CD14-positive monocyte (primary cell): ENCODE measurements around the gene SASH1. TPM values are rescaled to one million over a fixed set of nuclear protein-coding genes. Genes with fewer than 3 reads are reported as not detected.

Experiments
- DNase-seq, 3 donors: peaks; one replicate each; pipeline ENCODE4 v3.0.0-alpha.2; 2011 to 2022
- H2AFZ ChIP-seq: 2 replicates; pipeline ENCODE4 v1.6.0; 2012; ENCODE audit warnings: mild to moderate bottlenecking, low read depth, low read length, inconsistent platforms; ENCODE audit not compliant: insufficient read depth, poor library complexity, severe bottlenecking
- H3K27ac ChIP-seq, 2 donors: 1 replicate in 1 of 2; 2 replicates in 1 of 2; pipeline ENCODE4 v1.5.1; 2012 to 2013; ENCODE audit warnings: low read length in 2 of 2, control low read depth in 1 of 2, inconsistent platforms in 1 of 2, low read depth in 1 of 2, mild to moderate bottlenecking in 1 of 2
- H3K27me3 ChIP-seq, 2 donors: one replicate each; pipeline versions ENCODE4 v1.6.0 to v1.6.1; 2011 to 2013; ENCODE audit warnings: low read length in 2 of 2; ENCODE audit not compliant: control insufficient read depth in 2 of 2, insufficient read depth in 2 of 2
- H3K36me3 ChIP-seq, 2 donors: replicated peaks in 1 of 2; 1 replicate in 1 of 2; 2 replicates in 1 of 2; pipeline versions ENCODE4 v1.5.1 to v1.6.1; 2012 to 2013; ENCODE audit warnings: low read length in 2 of 2, control low read depth in 1 of 2, inconsistent platforms in 1 of 2, mild to moderate bottlenecking in 1 of 2; ENCODE audit not compliant: insufficient read depth in 2 of 2, control insufficient read depth in 1 of 2
- H3K4me1 ChIP-seq, 2 donors: 1 replicate in 1 of 2; 2 replicates in 1 of 2; pipeline versions ENCODE4 v1.5.1 to v1.6.1; 2012 to 2013; ENCODE audit warnings: low read length in 2 of 2, control low read depth in 1 of 2, inconsistent platforms in 1 of 2, mild to moderate bottlenecking in 1 of 2, moderate library complexity in 1 of 2; ENCODE audit not compliant: insufficient read depth in 2 of 2, control insufficient read depth in 1 of 2
- H3K4me2 ChIP-seq: replicated peaks from 2 replicates; pipeline ENCODE3; 2012; ENCODE audit warnings: low read length, moderate library complexity, mild to moderate bottlenecking; ENCODE audit not compliant: poor library complexity, severe bottlenecking; ENCODE audit errors: extremely low read depth
- H3K4me3 ChIP-seq, 3 experiments: fragments of 200-600 bp in 1 of 3; sonication (generic) in 1 of 3; replicated peaks in 1 of 3; 1 replicate in 2 of 3; 2 replicates in 1 of 3; pipeline ENCODE4 v1.5.1; 2011 to 2013; ENCODE audit warnings: low read length in 3 of 3, mild to moderate bottlenecking in 3 of 3, control low read depth in 2 of 3, low read depth in 2 of 3, inconsistent platforms in 1 of 3, moderate library complexity in 1 of 3
- H3K79me2 ChIP-seq: 2 replicates; pipeline ENCODE4 v1.6.0; 2012; ENCODE audit warnings: mild to moderate bottlenecking, control low read depth, inconsistent platforms, low read length, moderate library complexity; ENCODE audit not compliant: insufficient read depth
- H3K9ac ChIP-seq: 2 replicates; pipeline ENCODE4 v1.6.0; 2017; ENCODE audit warnings: low read length, mild to moderate bottlenecking; ENCODE audit not compliant: insufficient read depth, poor library complexity, severe bottlenecking
- H3K9me3 ChIP-seq, 2 donors: replicated peaks in 1 of 2; 1 replicate in 1 of 2; 2 replicates in 1 of 2; pipeline versions ENCODE4 v1.5.1 to v1.6.1; 2012 to 2013; ENCODE audit warnings: low read length in 2 of 2, control low read depth in 1 of 2; ENCODE audit not compliant: control insufficient read depth in 1 of 2, insufficient read depth in 1 of 2
- H4K20me1 ChIP-seq: 2 replicates; pipeline ENCODE4 v1.6.0; 2012; ENCODE audit warnings: mild to moderate bottlenecking, low read length, control low read depth, moderate library complexity; ENCODE audit not compliant: insufficient read depth
- H3K27ac Mint-ChIP-seq, 7 donors: one replicate each; pipeline ENCODE4 v1.8.0; 2020; ENCODE audit warnings: mild to moderate bottlenecking in 7 of 7, mixed read lengths in 7 of 7, moderate library complexity in 6 of 7, inconsistent platforms in 2 of 7
- H3K27me3 Mint-ChIP-seq, 3 donors: one replicate each; pipeline ENCODE4 v1.8.0; 2021 to 2022; ENCODE audit warnings: low read depth in 3 of 3, mild to moderate bottlenecking in 3 of 3, mixed read lengths in 3 of 3, moderate library complexity in 3 of 3, inconsistent platforms in 1 of 3
- H3K36me3 Mint-ChIP-seq, 2 donors: one replicate each; pipeline ENCODE4 v1.8.0; 2020; ENCODE audit warnings: mixed read lengths in 2 of 2, inconsistent platforms in 1 of 2, mild to moderate bottlenecking in 1 of 2
- H3K4me1 Mint-ChIP-seq: one replicate; pipeline ENCODE4 v1.8.0; 2020; ENCODE audit warnings: mild to moderate bottlenecking, mixed read lengths
- H3K4me3 Mint-ChIP-seq, 2 donors: one replicate each; pipeline ENCODE4 v1.8.0; 2020; ENCODE audit warnings: mild to moderate bottlenecking in 2 of 2, mixed read lengths in 2 of 2, moderate library complexity in 1 of 2
- H3K9me3 Mint-ChIP-seq, 7 donors: one replicate each; pipeline ENCODE4 v1.8.0; 2020 to 2022; ENCODE audit warnings: mixed read lengths in 7 of 7, mild to moderate bottlenecking in 6 of 7, moderate library complexity in 6 of 7, inconsistent platforms in 2 of 7
- CTCF ChIP-seq: fragments of 200-600 bp; IDR thresholded peaks from one replicate; pipeline ENCODE4 v1.8.0; 2022; ENCODE audit warnings: antibody characterized with exemption, mild to moderate bottlenecking
- WGBS: methylation state at CpG from one replicate; pipeline ENCODE4 v1.1.5; 2013; ENCODE audit warnings: missing lambda C conversion rate; ENCODE audit not compliant: insufficient coverage; 5-methylcytosine and 5-hydroxymethylcytosine counted together
- intact Hi-C, 2 donors: fragments of 100-400 bp; cut with micrococcal nuclease; formaldehyde crosslinking; loops; one replicate each; pipeline versions ENCODE4 v1.15.0 to v1.15.1; 2023
- polyA plus RNA-seq, 3 donors: library from polyadenylated mRNA; depleted of rRNA in 1 of 3; unstranded in 2 of 3; stranded (reverse) in 1 of 3; fragments of 300-500 nt in 2 of 3; fragments of >200 nt in 1 of 3; fragmentation: Illumina TruSeq in 2 of 3; gene quantifications; 1 replicate in 2 of 3; 2 replicates in 1 of 3; pipeline ENCODE4 v1.2.3, GENCODE V29; 2012 to 2021

SASH1 gene
- polyA plus RNA-seq, 3 donors = 0.90 to 5.1 (median 4.7) TPM

- Histone ChIP-seq H3K4me2 (no peak overlapping the region), H4K20me1 (no peaks in the 10 kb centered on the region), H3K36me3 (no peaks in the 10 kb centered on the region), H3K27ac (no peak overlapping the region), H3K27me3 (no peaks in the 10 kb centered on the region), H2AFZ (no peak overlapping the region), H3K79me2 (no peaks in the 10 kb centered on the region), H3K9me3 (no peaks in the 10 kb centered on the region), H3K4me3 (no peak overlapping the region), H3K9ac (no peak overlapping the region), H3K4me1 (peaks cover 19 to 31% of the 10 kb centered on the region in 2 donors)
- intact Hi-C loops = loop anchor here in 1 of 2 donors (10.0 kb wide), 1 partner anchor 180 kb away; the partner anchor contains the start of gene UST
- H3K27ac Mint-ChIP-seq = peak overlapping the region in 1 of 7 donors; percentile 20
- peaks cover 0 to 3% (median 0%) of the 10 kb centered on the region in 7 donors for H3K9me3 Mint-ChIP-seq
- no peak for TF ChIP-seq CTCF
- H3K36me3 Mint-ChIP-seq = no peaks in the 10 kb centered on the region
- H3K4me3 Mint-ChIP-seq = peak overlapping the region in 1 of 2 donors; percentile 21
- H3K4me1 Mint-ChIP-seq = peaks cover 25% of the 10 kb centered on the region
- no peak for DNase-seq
- H3K27me3 Mint-ChIP-seq = peaks cover 9 to 20% (median 15%) of the 10 kb centered on the region in 3 donors
- 100% methylated on average over 1 of the region's 9 CpGs for WGBS
Measured at GRCh38 chr6:148564494-148565035, 221.9 kb downstream of the SASH1 start.

- no peak overlapping the region for H3K4me3 Mint-ChIP-seq
- Histone ChIP-seq H4K20me1 (no peaks in the 10 kb centered on the region), H3K4me1 (peaks cover 16 to 24% of the 10 kb centered on the region in 2 donors), H3K36me3 (no peaks in the 10 kb centered on the region), H3K79me2 (no peaks in the 10 kb centered on the region), H3K9ac (no peak overlapping the region), H2AFZ (no peak overlapping the region), H3K9me3 (no peaks in the 10 kb centered on the region), H3K4me2 (no peak overlapping the region), H3K27me3 (no peaks in the 10 kb centered on the region), H3K27ac (peak overlapping the region in 1 of 2 donors; percentile 39), H3K4me3 (no peak overlapping the region)
- H3K27ac Mint-ChIP-seq = peak overlapping the region in 3 of 7 donors; percentile 20 to 89 (median 68)
- intact Hi-C loops = loop anchor here in 1 of 2 donors (10.0 kb wide), 1 partner anchor 179 kb away; the partner anchor contains the start of gene UST
- peaks cover 0 to 3% (median 0%) of the 10 kb centered on the region in 7 donors for H3K9me3 Mint-ChIP-seq
- WGBS = 96% methylated on average over 5 of the region's 8 CpGs
- TF ChIP-seq CTCF = no peak
- peaks cover 9 to 22% (median 13%) of the 10 kb centered on the region in 3 donors for H3K27me3 Mint-ChIP-seq
- no peaks in the 10 kb centered on the region for H3K36me3 Mint-ChIP-seq
- peaks cover 21% of the 10 kb centered on the region for H3K4me1 Mint-ChIP-seq
- DNase-seq = no peak
Measured at GRCh38 chr6:148565321-148565926, 222.8 kb downstream of the SASH1 start.
